ENCODE measurements around the gene LHX8. TPM values are rescaled to one million over a fixed set of nuclear protein-coding genes. Genes with fewer than 3 reads are reported as not detected.

Gene LHX8
- total RNA-seq, 4 donors from 2014 or later = 0.48 to 1.3 TPM; not detected in 2

GRCh38 chr1:75136921-75137641 is 2.9 kb downstream of the LHX8 start:
- DNase-seq = no peak
- H3K27me3 ChIP-seq = peaks cover 0 to 52% of the 10 kb centered on the region in 2 donors
- peaks cover 0 to 11% of the 10 kb centered on the region in 2 donors for H3K4me1 ChIP-seq
- H3K4me3 ChIP-seq = no peak overlapping the region
- H3K9me3 ChIP-seq = no peaks in the 10 kb centered on the region
- no peaks in the 10 kb centered on the region for H3K36me3 ChIP-seq
- TF ChIP-seq, protein P1, sequence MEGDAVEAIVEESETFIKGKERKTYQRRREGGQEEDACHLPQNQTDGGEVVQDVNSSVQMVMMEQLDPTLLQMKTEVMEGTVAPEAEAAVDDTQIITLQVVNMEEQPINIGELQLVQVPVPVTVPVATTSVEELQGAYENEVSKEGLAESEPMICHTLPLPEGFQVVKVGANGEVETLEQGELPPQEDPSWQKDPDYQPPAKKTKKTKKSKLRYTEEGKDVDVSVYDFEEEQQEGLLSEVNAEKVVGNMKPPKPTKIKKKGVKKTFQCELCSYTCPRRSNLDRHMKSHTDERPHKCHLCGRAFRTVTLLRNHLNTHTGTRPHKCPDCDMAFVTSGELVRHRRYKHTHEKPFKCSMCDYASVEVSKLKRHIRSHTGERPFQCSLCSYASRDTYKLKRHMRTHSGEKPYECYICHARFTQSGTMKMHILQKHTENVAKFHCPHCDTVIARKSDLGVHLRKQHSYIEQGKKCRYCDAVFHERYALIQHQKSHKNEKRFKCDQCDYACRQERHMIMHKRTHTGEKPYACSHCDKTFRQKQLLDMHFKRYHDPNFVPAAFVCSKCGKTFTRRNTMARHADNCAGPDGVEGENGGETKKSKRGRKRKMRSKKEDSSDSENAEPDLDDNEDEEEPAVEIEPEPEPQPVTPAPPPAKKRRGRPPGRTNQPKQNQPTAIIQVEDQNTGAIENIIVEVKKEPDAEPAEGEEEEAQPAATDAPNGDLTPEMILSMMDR (IDR thresholded peaks at IDR 0.05) = no peak
- TF ChIP-seq POLR2A (IDR thresholded peaks at IDR 0.05) = no peak
- no peak overlapping the region for H3K27ac ChIP-seq
- intact Hi-C loops (cut with DNase I; ENCODE audit: low total_unique reads) = no loop called here

DNA sequence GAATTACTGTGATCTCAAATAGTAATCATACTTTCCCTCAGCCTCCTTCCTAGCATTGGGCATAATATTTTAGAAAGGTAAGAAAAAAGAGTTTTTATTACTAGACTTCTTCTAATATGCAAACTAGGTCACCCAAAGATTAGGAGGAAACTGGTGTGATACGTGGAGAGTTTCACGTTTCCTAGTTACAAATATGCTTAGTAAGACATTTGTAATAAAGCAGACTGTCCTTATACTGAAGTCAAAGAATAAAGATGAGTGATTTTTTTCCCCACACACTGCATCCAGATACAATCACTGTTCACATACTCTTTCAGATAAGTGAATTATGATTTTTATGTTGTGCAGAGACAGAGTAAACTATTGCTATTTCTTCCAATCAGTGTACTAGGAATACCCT is 17.9 kb downstream of the LHX8 start:
- Histone ChIP-seq H3K36me3 (no peaks in the 10 kb centered on the region), H3K9me3 (no peaks in the 10 kb centered on the region)

DNA sequence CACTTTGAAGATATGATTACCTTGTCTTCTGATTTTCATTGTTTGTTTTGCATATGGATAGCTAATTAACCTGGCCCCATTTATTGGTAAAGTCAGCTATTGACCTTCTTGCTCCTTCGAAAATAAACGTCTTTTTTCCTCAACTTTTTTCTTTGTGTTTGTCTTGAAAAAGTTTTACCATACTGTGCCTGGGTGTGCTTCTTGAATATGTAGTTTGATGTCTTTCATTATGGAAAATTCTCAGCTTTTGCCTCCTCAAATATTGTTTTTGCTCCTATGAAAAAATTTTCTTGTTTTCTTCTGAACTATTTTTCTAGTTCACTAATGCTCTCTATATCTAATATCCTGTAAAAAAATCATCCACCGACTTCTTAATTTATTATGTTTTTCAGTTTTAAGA is 25.0 kb downstream of the LHX8 start:
- Histone ChIP-seq H3K27ac (no peak overlapping the region), H3K4me1 (no peaks in the 10 kb centered on the region), H3K36me3 (no peaks in the 10 kb centered on the region), H3K27me3 (no peaks in the 10 kb centered on the region), H3K9me3 (no peaks in the 10 kb centered on the region), H3K4me3 (no peak overlapping the region)
- no peak for TF ChIP-seq POLR2A (IDR thresholded peaks at IDR 0.05)
- TF ChIP-seq, protein P1 (IDR thresholded peaks at IDR 0.05) = no peak
- intact Hi-C loops (cut with DNase I; ENCODE audit: low total_unique reads) = no loop called here
- no peak for DNase-seq

More for the DNA sequence above, 17.9 kb downstream of the LHX8 start:
- Histone ChIP-seq H3K27ac (no peak overlapping the region), H3K27me3 (no peaks in the 10 kb centered on the region), H3K4me3 (no peak overlapping the region), H3K4me1 (no peaks in the 10 kb centered on the region)
- no peak for DNase-seq
- intact Hi-C loops (cut with DNase I; ENCODE audit: low total_unique reads) = no loop called here
- TF ChIP-seq, protein P1 (IDR thresholded peaks at IDR 0.05) = no peak
- TF ChIP-seq POLR2A (IDR thresholded peaks at IDR 0.05) = no peak

GRCh38 chr1:75165264-75165663 is 31.1 kb downstream of the LHX8 start:
- no peaks in the 10 kb centered on the region for H3K27me3 ChIP-seq
- intact Hi-C loops (cut with DNase I; ENCODE audit: low total_unique reads) = no loop called here
- H3K27ac ChIP-seq = no peak overlapping the region
- H3K9me3 ChIP-seq = no peaks in the 10 kb centered on the region
- no peaks in the 10 kb centered on the region for H3K36me3 ChIP-seq
- DNase-seq = no peak
- no peak overlapping the region for H3K4me3 ChIP-seq
- no peaks in the 10 kb centered on the region for H3K4me1 ChIP-seq
- TF ChIP-seq POLR2A (IDR thresholded peaks at IDR 0.05) = no peak
- TF ChIP-seq, protein P1 (IDR thresholded peaks at IDR 0.05) = no peak

- H3K27me3 ChIP-seq = no peaks in the 10 kb centered on the region
- no peaks in the 10 kb centered on the region for H3K36me3 ChIP-seq
- H3K4me1 ChIP-seq = no peaks in the 10 kb centered on the region
- TF ChIP-seq POLR2A (IDR thresholded peaks at IDR 0.05) = no peak
- TF ChIP-seq, protein P1 (IDR thresholded peaks at IDR 0.05) = no peak
- intact Hi-C loops (cut with DNase I; ENCODE audit: low total_unique reads) = no loop called here
- H3K4me3 ChIP-seq = no peak overlapping the region
- H3K27ac ChIP-seq = no peak overlapping the region
- DNase-seq = no peak
- H3K9me3 ChIP-seq = no peaks in the 10 kb centered on the region
These were observed 32.6 kb downstream of the LHX8 start for GRCh38 chr1:75166821-75167220.

Measured in uterus (tissue), 4 donors.